Raji (cell line): Measurements from ENCODE around the gene RARA.

Experiments
- POLR2A ChIP-seq: IDR thresholded peaks from 2 replicates; pipeline ENCODE4 v1.6.1; 2011; ENCODE audit warnings: low read depth, low read length, control low read depth; ENCODE audit not compliant: insufficient read depth

The RARA gene

DNA sequence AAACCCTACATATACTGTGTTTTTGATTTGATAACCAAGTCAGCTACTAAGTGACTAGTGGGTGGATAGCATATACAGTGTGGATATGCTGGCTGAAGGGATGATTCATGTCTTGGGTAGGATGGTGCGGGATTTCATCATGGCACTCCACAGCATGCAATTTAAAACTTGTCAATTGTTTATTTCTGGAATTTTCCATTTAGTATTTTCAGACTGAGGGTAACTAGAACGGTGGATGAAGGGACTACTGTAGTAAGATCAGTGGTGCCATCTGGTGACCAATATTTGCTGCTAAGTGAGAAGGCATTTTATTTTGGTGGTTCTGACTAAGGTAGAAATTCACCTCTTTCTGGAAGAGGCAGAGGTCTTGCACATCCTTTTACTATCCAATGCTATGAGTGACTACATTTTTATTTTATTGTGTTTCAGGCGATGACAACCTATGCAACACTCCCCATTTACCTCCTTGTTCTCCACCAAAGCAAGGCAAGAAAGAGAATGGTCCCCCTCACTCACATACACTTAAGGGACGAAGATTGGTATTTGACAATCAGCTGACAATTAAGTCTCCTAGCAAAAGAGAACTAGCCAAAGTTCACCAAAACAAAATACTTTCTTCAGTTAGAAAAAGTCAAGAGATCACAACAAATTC lies 18.2 kb upstream of the RARA start:
- TF ChIP-seq POLR2A, result no peak

DNA sequence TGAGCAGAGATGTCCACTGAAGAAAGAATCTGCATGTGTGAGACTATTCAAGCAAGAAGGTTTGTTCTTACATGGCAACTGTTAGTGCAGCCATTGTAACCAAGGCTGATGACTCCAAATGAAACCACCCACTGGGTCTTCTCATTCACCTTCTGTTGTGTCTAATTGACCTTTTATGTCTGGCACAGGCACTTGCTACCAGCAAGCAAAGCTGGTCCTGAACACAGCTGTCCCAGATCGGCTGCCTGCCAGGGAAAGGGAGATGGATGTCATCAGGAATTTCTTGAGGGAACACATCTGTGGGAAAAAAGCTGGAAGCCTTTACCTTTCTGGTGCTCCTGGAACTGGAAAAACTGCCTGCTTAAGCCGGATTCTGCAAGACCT lies 17.7 kb upstream of the RARA start:
- no peak for TF ChIP-seq POLR2A

DNA sequence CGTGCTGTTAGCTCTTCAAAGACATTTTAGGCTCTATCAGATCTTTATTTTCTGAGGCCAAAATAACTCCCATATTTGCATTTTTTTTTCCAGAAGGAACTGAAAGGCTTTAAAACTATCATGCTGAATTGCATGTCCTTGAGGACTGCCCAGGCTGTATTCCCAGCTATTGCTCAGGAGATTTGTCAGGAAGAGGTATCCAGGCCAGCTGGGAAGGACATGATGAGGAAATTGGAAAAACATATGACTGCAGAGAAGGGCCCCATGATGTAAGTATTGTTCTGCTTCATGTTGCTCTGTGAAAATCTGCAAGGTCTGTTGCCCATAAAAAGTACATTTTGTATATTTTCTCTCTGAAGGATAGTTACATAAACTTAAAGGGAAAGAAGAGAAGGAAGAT lies 15.6 kb upstream of the RARA start:
- no peak for TF ChIP-seq POLR2A

DNA sequence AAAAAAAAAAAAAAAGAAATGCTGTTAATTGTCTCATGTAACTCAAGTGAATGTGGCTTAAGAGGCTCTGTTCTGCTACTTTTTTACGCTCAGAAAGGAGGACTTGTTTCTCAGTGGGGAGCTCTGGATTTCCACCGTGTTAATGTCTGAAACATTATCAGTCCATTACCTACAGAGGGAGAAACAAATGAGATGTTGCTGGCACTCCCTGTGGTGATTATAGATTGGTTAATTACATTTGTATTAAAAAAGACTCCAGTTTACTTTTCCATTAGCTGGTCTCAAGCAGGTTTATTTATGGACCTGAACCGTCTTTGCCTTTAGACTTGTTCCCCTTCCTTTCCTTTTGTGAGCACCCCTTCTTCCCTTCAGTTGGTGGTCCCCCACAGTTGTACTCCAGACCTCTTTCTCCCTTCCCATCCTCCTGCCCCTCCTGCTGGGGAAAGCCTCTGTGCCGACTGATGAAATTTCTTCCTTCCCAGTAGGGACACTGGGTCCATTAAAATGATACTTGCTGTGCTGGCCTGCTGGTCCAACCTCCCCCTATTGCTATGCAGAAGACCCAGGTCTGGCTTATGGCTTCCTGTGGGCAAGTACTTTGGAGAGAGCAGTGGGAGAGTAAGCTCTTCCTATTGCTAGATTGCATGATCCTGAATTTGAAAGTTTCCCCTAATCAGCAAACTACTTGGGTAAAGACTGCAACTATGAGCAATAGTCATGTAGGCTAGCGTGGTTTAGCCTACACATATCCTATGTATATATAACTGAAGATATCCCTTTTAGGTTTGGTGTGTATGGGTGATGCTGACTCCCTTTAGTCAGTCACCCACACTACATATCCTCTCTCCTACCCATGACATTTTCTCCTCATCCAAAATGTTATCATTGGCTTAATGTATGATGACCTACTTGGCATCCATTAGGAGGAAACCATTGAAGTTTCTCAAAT lies 13.2 kb upstream of the RARA start:
- no peak for TF ChIP-seq POLR2A

DNA sequence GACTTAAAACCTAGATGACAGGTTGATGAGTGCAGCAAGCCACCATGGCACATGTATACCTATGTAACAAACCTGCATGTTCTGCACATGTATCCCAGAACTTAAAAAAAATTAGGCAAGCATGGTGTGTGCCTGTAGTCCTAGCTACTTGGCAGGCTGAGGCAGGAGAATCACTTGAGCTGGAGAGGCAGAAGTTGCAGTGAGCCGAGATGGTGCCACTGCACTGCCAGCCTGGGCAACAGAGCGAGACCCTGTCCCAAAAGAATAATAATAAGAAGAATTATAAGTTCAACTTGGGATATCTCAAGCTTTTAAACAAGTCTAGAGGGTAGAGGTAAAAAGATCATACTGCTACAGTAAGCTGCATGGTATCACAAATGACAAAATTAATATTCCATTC lies 11.5 kb upstream of the RARA start:
- no peak for TF ChIP-seq POLR2A

DNA sequence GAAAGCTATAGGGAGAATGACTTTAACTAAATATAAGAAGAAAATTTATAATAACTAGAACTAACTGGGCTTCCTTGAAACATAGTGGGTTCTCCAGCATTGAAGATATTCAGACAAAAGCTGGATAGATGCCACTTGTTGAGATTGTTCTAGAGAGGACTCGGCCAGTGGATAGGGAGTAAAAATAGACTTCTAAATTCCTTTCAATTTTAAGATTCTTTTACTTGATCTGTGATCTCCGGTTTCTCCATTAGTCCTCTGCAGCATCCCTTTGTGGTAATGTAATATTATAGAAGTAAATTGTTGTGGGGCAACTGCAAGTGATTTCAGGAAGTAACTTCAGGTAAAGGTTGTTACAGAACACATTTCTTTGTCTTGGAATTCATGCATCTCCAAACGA lies 10.3 kb upstream of the RARA start:
- TF ChIP-seq POLR2A, result no peak

DNA sequence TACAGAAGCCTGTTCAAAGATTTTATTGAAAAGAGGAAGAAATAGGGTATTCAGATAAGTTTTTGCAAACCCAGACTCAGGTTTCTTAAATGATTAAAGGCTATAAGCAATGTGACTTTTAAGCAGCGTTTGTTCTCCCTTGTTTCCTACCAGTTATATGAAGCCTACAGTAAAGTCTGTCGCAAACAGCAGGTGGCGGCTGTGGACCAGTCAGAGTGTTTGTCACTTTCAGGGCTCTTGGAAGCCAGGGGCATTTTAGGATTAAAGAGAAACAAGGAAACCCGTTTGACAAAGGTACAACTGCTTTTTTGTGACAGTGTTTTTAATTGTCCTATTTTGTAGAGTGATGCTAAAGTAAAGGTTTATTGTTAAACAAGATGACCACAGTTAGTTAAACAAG lies 7.7 kb upstream of the RARA start:
- TF ChIP-seq POLR2A, result no peak

DNA sequence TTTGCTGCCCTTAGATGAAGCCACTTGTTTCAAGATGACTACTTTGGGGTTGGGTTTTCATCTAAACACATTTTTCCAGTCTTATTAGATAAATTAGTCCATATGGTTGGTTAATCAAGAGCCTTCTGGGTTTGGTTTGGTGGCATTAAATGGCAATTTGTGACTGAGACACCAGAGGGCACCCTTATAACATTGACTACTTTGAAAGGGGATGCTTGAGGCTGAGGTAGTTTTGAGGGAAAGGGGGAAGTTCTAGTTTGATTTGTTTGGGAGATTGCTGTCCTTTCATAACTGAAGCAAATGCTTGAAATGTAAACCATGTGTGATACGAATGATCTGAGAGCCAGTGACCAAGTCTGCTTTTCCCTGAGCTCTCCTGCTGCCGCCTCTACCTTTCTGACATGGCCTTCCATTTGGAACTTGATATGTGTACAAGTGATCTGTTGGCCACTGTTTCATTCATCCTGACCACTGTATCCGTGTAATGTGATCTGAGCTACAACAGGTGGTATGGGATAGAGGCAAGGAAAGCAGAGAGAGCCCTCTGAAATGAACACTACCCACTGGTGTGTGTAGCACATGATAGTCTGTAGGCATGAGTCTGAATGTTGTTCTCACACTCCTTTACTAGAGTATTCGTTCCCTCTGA lies 5.8 kb upstream of the RARA start:
- TF ChIP-seq POLR2A, result no peak

DNA sequence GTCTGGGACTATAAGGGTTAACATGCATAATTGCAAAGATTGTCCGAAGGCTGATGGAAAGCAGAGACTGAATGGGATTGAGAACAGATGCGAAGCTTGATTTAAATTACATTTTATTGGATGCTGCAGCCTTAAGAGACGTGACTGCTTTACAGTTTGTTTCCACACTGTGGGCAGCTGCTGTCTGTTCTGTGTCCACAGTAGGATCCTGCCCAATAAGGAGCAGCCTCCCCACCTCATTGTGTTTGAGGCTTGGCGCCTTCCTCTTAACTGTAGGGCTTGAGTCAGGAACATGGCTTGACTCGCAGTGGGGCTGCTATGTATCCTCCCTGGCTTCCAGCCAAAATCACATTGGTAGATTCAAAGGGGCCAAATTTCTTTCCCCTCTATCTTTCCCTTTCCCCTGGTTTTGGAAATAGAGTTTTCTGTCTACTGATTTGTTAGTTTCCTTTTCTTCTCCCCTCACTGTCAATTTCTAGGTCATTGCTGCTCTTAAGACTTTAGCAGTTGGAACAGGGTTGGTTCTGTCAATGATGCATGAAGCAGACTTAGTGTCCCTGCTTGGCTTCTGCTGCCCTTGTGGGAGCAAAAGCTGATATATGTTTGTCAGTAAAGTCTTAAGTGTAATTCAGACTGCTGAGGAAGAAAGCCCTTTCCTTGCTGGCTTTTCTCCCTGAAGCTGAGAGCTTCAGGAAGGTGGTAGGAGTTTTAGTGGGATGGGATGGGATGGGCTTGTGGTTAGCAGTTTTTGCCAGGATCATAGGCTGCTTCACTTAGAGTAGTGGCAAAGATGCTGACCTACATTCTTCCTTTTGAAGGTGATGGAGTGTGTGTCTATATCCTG lies 5.0 kb upstream of the RARA start:
- no peak for TF ChIP-seq POLR2A

DNA sequence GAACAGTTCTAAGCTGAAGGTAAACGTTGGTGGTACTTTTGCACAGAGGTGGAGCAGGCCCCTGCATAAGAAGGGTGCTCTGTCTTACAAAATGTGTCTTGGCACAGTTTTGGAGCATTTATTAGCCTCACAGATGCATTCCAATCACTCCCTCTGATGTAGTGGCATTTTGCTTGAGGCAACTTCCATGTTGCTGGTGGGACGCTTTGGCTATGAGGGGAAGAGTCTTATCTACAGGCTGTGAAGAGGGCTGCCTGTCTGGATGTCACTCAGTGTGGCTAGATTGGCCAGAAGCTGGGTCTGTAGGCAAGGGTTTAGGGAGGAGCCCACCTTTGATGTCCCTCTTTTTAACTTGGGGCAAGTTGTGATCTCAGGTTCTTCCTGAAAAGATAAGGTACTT lies 2.6 kb upstream of the RARA start:
- no peak for TF ChIP-seq POLR2A

DNA sequence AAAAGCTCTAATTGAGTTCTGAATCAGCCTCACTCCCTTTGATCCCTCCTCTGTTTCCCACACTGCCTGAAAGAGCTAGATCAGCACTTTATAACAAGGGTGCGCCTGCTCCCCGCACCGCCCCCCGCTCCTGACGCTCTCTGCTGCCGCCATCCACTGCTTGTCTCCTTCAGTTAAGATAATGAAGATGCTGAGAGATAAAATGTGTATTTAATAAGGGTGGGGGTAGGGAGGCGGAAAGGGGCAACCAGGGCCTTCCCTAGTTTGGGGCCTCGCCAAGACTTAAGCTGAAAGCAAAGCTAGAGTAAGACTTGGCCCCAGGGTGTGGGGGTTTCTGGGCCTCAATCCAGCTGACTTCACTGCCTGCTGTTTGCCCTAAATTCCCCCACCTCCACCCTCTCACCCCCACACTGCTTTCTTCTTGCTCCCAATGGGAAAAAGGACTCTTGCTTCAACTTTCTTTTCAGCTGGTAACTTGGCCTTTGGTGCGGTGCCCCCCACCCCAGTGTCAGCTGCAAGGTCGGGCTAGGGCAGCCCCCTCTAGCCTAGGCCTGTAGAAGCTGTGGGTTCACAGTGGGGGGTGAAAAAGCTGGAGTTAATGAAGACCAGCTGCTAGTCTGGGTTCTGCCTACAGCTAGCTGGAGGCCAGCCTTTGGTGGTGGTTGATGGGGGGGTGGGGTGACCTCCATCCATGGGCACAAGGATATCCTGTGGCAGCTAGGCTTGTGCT lies 1.8 kb upstream of the RARA start:
- no peak for TF ChIP-seq POLR2A

DNA sequence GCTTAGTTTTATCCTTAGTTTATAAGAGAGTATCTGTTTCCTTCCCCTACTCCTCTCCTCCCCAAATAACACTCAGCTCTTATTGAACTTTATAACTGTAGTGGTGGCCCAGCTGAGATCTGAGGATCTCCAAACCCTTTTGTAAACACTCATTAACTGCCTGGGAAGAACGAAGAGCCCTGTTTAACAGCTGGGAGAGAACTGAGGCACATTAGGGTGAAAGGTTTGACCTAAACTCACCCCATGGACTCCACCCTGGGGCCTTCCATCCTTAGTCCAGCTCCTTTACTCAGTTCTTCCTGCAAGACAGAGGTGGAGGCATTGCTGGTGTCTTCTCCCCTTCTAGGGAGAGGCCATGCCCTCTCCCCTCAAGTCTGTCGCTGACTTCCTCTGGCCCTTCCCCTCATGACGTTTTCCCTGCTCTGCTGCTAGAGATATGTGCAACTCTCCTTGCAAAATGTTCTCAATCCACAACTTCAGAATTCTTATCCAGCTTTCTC lies 1.2 kb upstream of the RARA start:
- no peak for TF ChIP-seq POLR2A

DNA sequence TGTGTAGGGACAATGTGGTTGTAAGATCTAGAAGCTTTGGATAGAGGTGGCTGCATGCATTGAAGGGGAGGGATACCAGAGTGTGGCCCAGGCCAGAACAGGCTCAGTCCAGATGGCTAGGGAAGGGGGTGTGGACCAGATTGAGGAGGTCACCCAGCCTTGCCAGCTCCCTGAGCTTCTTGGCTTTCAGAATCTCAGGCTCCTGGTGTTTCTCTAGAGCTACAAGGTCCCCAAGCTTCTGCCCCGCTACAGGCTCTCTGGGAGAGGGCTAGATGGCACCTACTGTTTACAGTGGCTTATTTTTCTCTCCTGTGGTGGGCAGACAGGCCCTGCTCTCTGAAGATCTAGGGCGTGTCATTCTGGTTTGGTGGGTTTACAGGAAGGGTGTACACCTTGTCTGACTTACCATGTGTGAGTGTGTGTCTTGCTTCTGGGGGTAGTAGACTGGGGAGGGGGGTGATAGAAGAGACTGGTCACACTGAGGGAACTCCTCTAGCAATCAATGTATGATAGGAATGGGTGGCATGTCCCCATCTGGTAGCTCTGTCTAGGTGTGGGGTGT lies 1.1 kb downstream of the RARA start:
- TF ChIP-seq POLR2A, result no peak

DNA sequence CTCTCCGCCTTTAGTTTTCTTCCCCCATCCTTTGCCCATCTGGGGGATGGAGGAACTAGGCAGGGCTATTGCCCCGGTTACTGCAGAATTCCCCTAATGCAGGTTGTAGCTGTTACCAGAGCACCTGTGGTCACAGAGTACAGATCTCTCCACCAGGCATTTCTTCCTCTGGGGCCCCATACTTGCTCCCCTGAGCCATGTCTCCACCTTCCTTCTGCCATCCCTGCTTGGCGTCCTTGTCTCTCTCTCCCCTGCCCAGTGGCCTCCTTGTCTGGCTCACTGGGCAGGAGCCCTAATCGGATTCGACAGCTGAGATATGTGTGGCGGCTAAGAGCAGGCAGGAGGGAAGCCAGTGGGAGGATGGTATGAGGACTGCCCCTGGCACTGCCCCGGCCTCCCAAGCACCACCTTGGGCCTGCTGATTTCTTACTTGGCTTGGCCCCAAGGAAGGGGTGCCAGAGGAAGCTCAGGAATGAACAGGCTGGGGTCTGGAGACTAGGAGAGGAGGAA lies 2.0 kb downstream of the RARA start:
- no peak for TF ChIP-seq POLR2A
